ENCODE measurements around the gene TDRKH.

The TDRKH gene

GRCh38 chr1:151790071-151790939, at the start of gene TDRKH:
Gene TDRKH, minus strand, starts transcription at chr1:151790500. Its CDS starts 7,478 bp downstream, at chr1:151783022.
- peak; percentile 96 for FAIRE-seq
- DNase-seq (ENCODE audit: low spot score), result peak; percentile 99

GRCh38 chr1:151839457-151840403, 49.4 kb upstream of the TDRKH start, which contains the start of gene C2CD4D:
Gene C2CD4D, minus strand, starts transcription at chr1:151839820. Its CDS starts 831 bp downstream, at chr1:151838989.
- DNase-seq (ENCODE audit: low spot score) (no peak), FAIRE-seq (no peak)

GRCh38 chr1:151839082-151839412, 48.7 kb upstream of the TDRKH start:
- DNase-seq (ENCODE audit: low spot score), result no peak

GRCh38 chr1:151838222-151839081, 48.2 kb upstream of the TDRKH start:
- DNase-seq (ENCODE audit: low spot score), result no peak
- no peak for FAIRE-seq

More at GRCh38 chr1:151839082-151839412, 48.7 kb upstream of the TDRKH start:
- no peak for FAIRE-seq

GRCh38 chr1:151837884-151838221, 47.6 kb upstream of the TDRKH start:
- no peak for FAIRE-seq

GRCh38 chr1:151837197-151837596, 46.9 kb upstream of the TDRKH start:
- no peak for FAIRE-seq
- DNase-seq (ENCODE audit: low spot score), result no peak

More at GRCh38 chr1:151837884-151838221, 47.6 kb upstream of the TDRKH start:
- DNase-seq (ENCODE audit: low spot score), result no peak

- FAIRE-seq (no peak), DNase-seq (ENCODE audit: low spot score) (no peak)
Measured at GRCh38 chr1:151835596-151835995, 45.3 kb upstream of the TDRKH start.

GRCh38 chr1:151834239-151834638, 43.9 kb upstream of the TDRKH start:
- FAIRE-seq (no peak), DNase-seq (ENCODE audit: low spot score) (no peak)

GRCh38 chr1:151833172-151833900, 43.0 kb upstream of the TDRKH start:
- FAIRE-seq (no peak), DNase-seq (ENCODE audit: low spot score) (no peak)

- DNase-seq (ENCODE audit: low spot score), result no peak
- no peak for FAIRE-seq
Measured at GRCh38 chr1:151832318-151832980, 42.1 kb upstream of the TDRKH start.

GRCh38 chr1:151831605-151832004, 41.3 kb upstream of the TDRKH start, which contains the start of gene RORC:
Gene RORC, minus strand, starts transcription at chr1:151831802. Its CDS starts 38 bp downstream, at chr1:151831764.
- FAIRE-seq (no peak), DNase-seq (ENCODE audit: low spot score) (no peak)

- no peak for FAIRE-seq
- DNase-seq (ENCODE audit: low spot score), result no peak
Measured at GRCh38 chr1:151831256-151831591, 40.9 kb upstream of the TDRKH start.

- FAIRE-seq (no peak), DNase-seq (ENCODE audit: low spot score) (no peak)
Measured at GRCh38 chr1:151830055-151830454, 39.8 kb upstream of the TDRKH start.

- FAIRE-seq, result no peak
- no peak for DNase-seq (ENCODE audit: low spot score)
Measured at GRCh38 chr1:151829352-151830046, 39.2 kb upstream of the TDRKH start.

- FAIRE-seq (no peak), DNase-seq (ENCODE audit: low spot score) (peak; percentile 7)
Measured at GRCh38 chr1:151828921-151829320, 38.6 kb upstream of the TDRKH start.

GRCh38 chr1:151827853-151828252, 37.6 kb upstream of the TDRKH start:
- FAIRE-seq, result no peak

GRCh38 chr1:151825751-151826660, 35.7 kb upstream of the TDRKH start:
- DNase-seq (ENCODE audit: low spot score) (no peak), FAIRE-seq (no peak)

More at GRCh38 chr1:151827853-151828252, 37.6 kb upstream of the TDRKH start:
- DNase-seq (ENCODE audit: low spot score), result no peak

GRCh38 chr1:151825204-151825603, 34.9 kb upstream of the TDRKH start:
- FAIRE-seq (no peak), DNase-seq (ENCODE audit: low spot score) (no peak)
